SH-SY5Y (cell line): ENCODE data around the gene STXBP6.

Experiments used
- GATA2 ChIP-seq: IDR thresholded peaks from 2 replicates; pipeline ENCODE4 v1.6.1; 2011; ENCODE audit warnings: mild to moderate bottlenecking, low read depth, low read length
- GATA3 ChIP-seq: IDR thresholded peaks from 2 replicates; pipeline ENCODE4 v1.6.1; 2011; ENCODE audit warnings: low read depth, mild to moderate bottlenecking, low read length, moderate library complexity

- TF ChIP-seq GATA2: no peak
- no peak for TF ChIP-seq GATA3
These were observed 169.3 kb downstream of the STXBP6 start for GRCh38 chr14:24880689-24881088.
